Neural progenitor cell (in vitro differentiated cells): ENCODE data around the gene DTNB. TPM values are rescaled to one million over a fixed set of nuclear protein-coding genes. Genes with fewer than 3 reads are reported as not detected.

Source experiments
- DNase-seq: peaks from one replicate; pipeline ENCODE4 v3.0.0-alpha.2; 2016; ENCODE audit warnings: low spot score
- H2AFZ ChIP-seq: fragments of 200-600 bp; sonication (generic); replicated peaks from 2 replicates; pipeline ENCODE4 v1.6.1; 2016; ENCODE audit warnings: antibody characterized with exemption
- H3F3A ChIP-seq: fragments of 200-600 bp; sonication (generic); 2 replicates; pipeline ENCODE4 v1.6.1; 2016; ENCODE audit warnings: antibody characterized with exemption, low read depth
- H3K27ac ChIP-seq: fragments of 200-600 bp; sonication (generic); 2 replicates; pipeline ENCODE4 v1.5.1; 2016; ENCODE audit warnings: mild to moderate bottlenecking
- H3K27me3 ChIP-seq: fragments of 200-600 bp; sonication (generic); 2 replicates; pipeline ENCODE4 v1.6.1; 2016; ENCODE audit warnings: mild to moderate bottlenecking, moderate library complexity
- H3K36me3 ChIP-seq: fragments of 200-600 bp; sonication (generic); 2 replicates; pipeline ENCODE4 v1.5.1; 2016
- H3K4me1 ChIP-seq: fragments of 200-600 bp; sonication (generic); 2 replicates; pipeline ENCODE4 v1.6.1; 2016; ENCODE audit warnings: mixed run types
- H3K4me2 ChIP-seq: fragments of 200-600 bp; sonication (generic); 2 replicates; pipeline ENCODE4 v1.6.1; 2016
- H3K4me3 ChIP-seq: fragments of 200-600 bp; sonication (generic); 2 replicates; pipeline ENCODE4 v1.5.1; 2016
- H3K79me2 ChIP-seq: fragments of 200-600 bp; sonication (generic); 2 replicates; pipeline ENCODE4 v1.6.1; 2016; ENCODE audit warnings: low read depth
- H3K9ac ChIP-seq: fragments of 200-600 bp; sonication (generic); 2 replicates; pipeline ENCODE4 v1.6.1; 2016
- H3K9me3 ChIP-seq: fragments of 200-600 bp; sonication (generic); 2 replicates; pipeline ENCODE4 v1.5.1; 2016; ENCODE audit warnings: low read depth
- H4K20me1 ChIP-seq: fragments of 200-600 bp; sonication (generic); 2 replicates; pipeline ENCODE4 v1.6.1; 2016; ENCODE audit warnings: low read depth
- H3K27ac Mint-ChIP-seq: 3 replicates; pipeline ENCODE4 v1.8.0; 2021; ENCODE audit warnings: mixed read lengths
- H3K27me3 Mint-ChIP-seq: 2 replicates; pipeline ENCODE4 v1.8.0; 2022; ENCODE audit warnings: low read depth, mild to moderate bottlenecking, inconsistent platforms, moderate library complexity, mixed read lengths; ENCODE audit not compliant: insufficient read depth
- H3K36me3 Mint-ChIP-seq: 3 replicates; pipeline ENCODE4 v1.8.0; 2021; ENCODE audit warnings: mixed read lengths
- H3K4me1 Mint-ChIP-seq: 3 replicates; pipeline ENCODE4 v1.8.0; 2021; ENCODE audit warnings: mixed read lengths
- H3K4me3 Mint-ChIP-seq: 3 replicates; pipeline ENCODE4 v1.8.0; 2021; ENCODE audit warnings: mild to moderate bottlenecking, moderate library complexity, mixed read lengths
- H3K9me3 Mint-ChIP-seq: 3 replicates; pipeline ENCODE4 v1.8.0; 2020; ENCODE audit warnings: mixed read lengths
- CTCF ChIP-seq: fragments of 200-600 bp; sonication (generic); IDR thresholded peaks from 2 replicates; pipeline ENCODE4 v1.5.1; 2017; ENCODE audit warnings: antibody characterized with exemption, mild to moderate bottlenecking
- EZH2 ChIP-seq: fragments of 200-600 bp; sonication (generic); IDR thresholded peaks from 2 replicates; pipeline ENCODE4 v1.6.1; 2017; ENCODE audit warnings: antibody characterized with exemption, mild to moderate bottlenecking, moderate library complexity
- EZH2phosphoT487 ChIP-seq: fragments of 200-600 bp; sonication (generic); IDR thresholded peaks from 2 replicates; pipeline ENCODE4 v1.6.1; 2017; ENCODE audit warnings: antibody characterized with exemption
- total RNA-seq: library from RNA; depleted of rRNA; stranded (reverse); fragments of >200 nt; gene quantifications from 2 replicates; pipeline ENCODE4 v1.2.3, GENCODE V29; 2015; ENCODE audit warnings: low replicate concordance

The DTNB gene
- total RNA-seq, 1 donor from 2014 or later: 27.1 TPM

- TF ChIP-seq CTCF (no peak), EZH2phosphoT487 (no peak), EZH2 (no peak)
- Histone ChIP-seq H3K4me2 (no peak overlapping the region), H4K20me1 (no peaks in the 10 kb centered on the region), H3K27me3 (peaks cover 4% of the 10 kb centered on the region), H3K27ac (no peak overlapping the region), H3K36me3 (no peaks in the 10 kb centered on the region), H3K9ac (no peak overlapping the region), H3K4me3 (no peak overlapping the region), H3K79me2 (no peaks in the 10 kb centered on the region), H3F3A (peaks cover 14% of the 10 kb centered on the region), H3K4me1 (peaks cover 33% of the 10 kb centered on the region), H3K9me3 (no peaks in the 10 kb centered on the region), H2AFZ (no peak overlapping the region)
- Mint-ChIP-seq H3K27ac (peak overlapping the region; percentile 88), H3K36me3 (peaks cover 7% of the 10 kb centered on the region), H3K4me1 (peaks cover 40% of the 10 kb centered on the region), H3K27me3 (peaks cover 10% of the 10 kb centered on the region), H3K9me3 (peaks cover 6% of the 10 kb centered on the region), H3K4me3 (no peak overlapping the region)
- DNase-seq: no peak
These were observed 299.0 kb downstream of the DTNB start for GRCh38 chr2:25374411-25374810.

- Histone ChIP-seq H4K20me1 (no peaks in the 10 kb centered on the region), H3K79me2 (no peaks in the 10 kb centered on the region), H3K27ac (no peak overlapping the region), H3K4me3 (no peak overlapping the region), H3K4me1 (peaks cover 43% of the 10 kb centered on the region), H3F3A (peaks cover 20% of the 10 kb centered on the region), H2AFZ (no peak overlapping the region), H3K4me2 (no peak overlapping the region), H3K9me3 (no peaks in the 10 kb centered on the region), H3K27me3 (peaks cover 4% of the 10 kb centered on the region), H3K36me3 (no peaks in the 10 kb centered on the region), H3K9ac (no peak overlapping the region)
- Mint-ChIP-seq H3K4me3 (no peak overlapping the region), H3K36me3 (peaks cover 4% of the 10 kb centered on the region), H3K27me3 (peaks cover 10% of the 10 kb centered on the region), H3K27ac (peak overlapping the region; percentile 53), H3K4me1 (peaks cover 49% of the 10 kb centered on the region), H3K9me3 (peaks cover 2% of the 10 kb centered on the region)
- no peak for TF ChIP-seq CTCF
- DNase-seq: no peak
These were observed 300.0 kb downstream of the DTNB start for GRCh38 chr2:25373269-25373981.

GRCh38 chr2:25372405-25373268 is 300.7 kb downstream of the DTNB start:
- TF ChIP-seq EZH2: no peak
- no peak for TF ChIP-seq CTCF
- no peak for TF ChIP-seq EZH2phosphoT487
- peaks cover 4% of the 10 kb centered on the region for H3K27me3 ChIP-seq
- no peak overlapping the region for H2AFZ ChIP-seq
- H3K4me3 ChIP-seq: no peak overlapping the region
- peaks cover 43% of the 10 kb centered on the region for H3K4me1 ChIP-seq
- Mint-ChIP-seq H3K9me3 (peaks cover 2% of the 10 kb centered on the region), H3K4me1 (peaks cover 47% of the 10 kb centered on the region), H3K36me3 (peaks cover 3% of the 10 kb centered on the region), H3K4me3 (peak overlapping the region; percentile 41), H3K27me3 (peaks cover 9% of the 10 kb centered on the region), H3K27ac (peak overlapping the region; percentile 66)
- H3K79me2 ChIP-seq: no peaks in the 10 kb centered on the region
- no peaks in the 10 kb centered on the region for H3K9me3 ChIP-seq
- DNase-seq: no peak
- H3K36me3 ChIP-seq: no peaks in the 10 kb centered on the region
- H3K9ac ChIP-seq: no peak overlapping the region
- peak overlapping the region; percentile 28 for H3K4me2 ChIP-seq
- H3K27ac ChIP-seq: peak overlapping the region; percentile 64
- peaks cover 21% of the 10 kb centered on the region for H3F3A ChIP-seq
- H4K20me1 ChIP-seq: no peaks in the 10 kb centered on the region
